T-helper 17 cell (primary cell): ENCODE data around the gene MRFAP1. TPM values are rescaled to one million over a fixed set of nuclear protein-coding genes. Genes with fewer than 3 reads are reported as not detected.
A peak's percentile ranks its signal among the peaks of the same experiment; 100 is the strongest.

Source experiments
- ATAC-seq: fragments of 150-1000 bp; cut with Tn5 transposase; 2 replicates; pipeline ENCODE4 v1.10.0; 2021; ENCODE audit warnings: mild to moderate bottlenecking, moderate library complexity
- DNase-seq, 3 donors: peaks; one replicate each; pipeline versions ENCODE4 v3.0.0 to v3.0.0-alpha.2; 2020 to 2021
- H3K9me3 ChIP-seq: one replicate; pipeline ENCODE4 v1.7.0; 2013; ENCODE audit warnings: low read length, mild to moderate bottlenecking; ENCODE audit not compliant: control insufficient read depth, poor library complexity, severe bottlenecking
- H3K27ac Mint-ChIP-seq: one replicate; pipeline ENCODE4 v1.8.0; 2022; ENCODE audit warnings: mild to moderate bottlenecking, moderate library complexity, mixed read lengths
- H3K27me3 Mint-ChIP-seq: one replicate; pipeline ENCODE4 v1.8.0; 2022; ENCODE audit warnings: mixed read lengths
- H3K36me3 Mint-ChIP-seq: one replicate; pipeline ENCODE4 v1.8.0; 2022; ENCODE audit warnings: low read depth, mixed read lengths
- H3K4me1 Mint-ChIP-seq: one replicate; pipeline ENCODE4 v1.8.0; 2022; ENCODE audit warnings: mild to moderate bottlenecking, mixed read lengths
- H3K4me3 Mint-ChIP-seq: one replicate; pipeline ENCODE4 v1.8.0; 2022; ENCODE audit warnings: mild to moderate bottlenecking, moderate library complexity, mixed read lengths
- total RNA-seq, 4 donors: library from RNA in 2 of 4; stranded (reverse) in 2 of 4; gene quantifications; one replicate each; pipeline ENCODE4 v1.2.3 and lab custom pipeline; 2022 to 2026

The MRFAP1 gene
- total RNA-seq, 2 donors from 2014 or later = 158 to 163 TPM

DNA sequence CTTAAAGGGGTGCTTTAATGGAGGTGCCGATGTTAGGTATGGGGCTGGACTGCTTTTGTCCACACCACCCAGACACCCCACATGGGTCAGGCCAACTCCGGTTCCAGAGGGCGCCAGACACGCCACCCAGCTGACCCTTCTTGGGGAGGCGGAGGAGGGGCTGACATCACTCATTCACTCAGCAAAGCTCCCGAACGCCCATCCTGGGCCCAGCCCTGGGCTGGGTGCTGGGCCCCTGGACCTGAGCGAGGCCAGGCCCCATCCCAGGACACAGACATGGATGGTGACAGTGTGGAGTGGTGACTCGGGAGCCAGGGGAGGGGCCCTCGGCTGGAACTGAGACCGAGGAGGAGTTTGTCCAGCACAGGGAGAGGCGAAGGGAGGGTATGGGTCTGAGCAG lies 37.4 kb upstream of the MRFAP1 start:
- no peak for ATAC-seq
- H3K4me1 Mint-ChIP-seq = peaks cover 4% of the 10 kb centered on the region
- H3K27me3 Mint-ChIP-seq = no peaks in the 10 kb centered on the region
- H3K9me3 ChIP-seq = no peaks in the 10 kb centered on the region
- H3K4me3 Mint-ChIP-seq = no peak overlapping the region
- peaks cover 14% of the 10 kb centered on the region for H3K36me3 Mint-ChIP-seq
- DNase-seq = no peak
- H3K27ac Mint-ChIP-seq = no peak overlapping the region

DNA sequence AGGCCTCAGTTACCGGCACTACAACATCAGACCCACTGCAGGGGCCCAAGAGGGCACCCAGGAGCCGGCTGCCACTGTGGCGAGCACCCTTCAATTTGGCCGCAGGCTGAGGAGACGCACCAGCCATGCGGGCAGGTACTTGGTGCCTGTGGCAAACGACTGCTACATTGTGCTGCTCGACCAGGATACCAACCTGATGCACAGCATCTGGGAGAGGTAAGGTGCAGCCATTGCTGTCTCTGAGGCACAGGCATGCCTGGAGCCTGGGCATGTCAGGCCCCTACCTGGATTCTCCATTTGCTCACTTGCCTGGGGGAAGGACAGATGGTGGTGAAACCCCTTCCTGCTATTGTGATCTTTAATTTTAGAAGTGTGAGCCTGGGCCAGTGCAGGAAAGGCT lies 35.4 kb upstream of the MRFAP1 start:
- peaks cover 4% of the 10 kb centered on the region for H3K4me1 Mint-ChIP-seq
- no peaks in the 10 kb centered on the region for H3K27me3 Mint-ChIP-seq
- H3K4me3 Mint-ChIP-seq = no peak overlapping the region
- no peak overlapping the region for H3K27ac Mint-ChIP-seq
- H3K9me3 ChIP-seq = no peaks in the 10 kb centered on the region
- peaks cover 16% of the 10 kb centered on the region for H3K36me3 Mint-ChIP-seq
- ATAC-seq = no peak
- no peak for DNase-seq

DNA sequence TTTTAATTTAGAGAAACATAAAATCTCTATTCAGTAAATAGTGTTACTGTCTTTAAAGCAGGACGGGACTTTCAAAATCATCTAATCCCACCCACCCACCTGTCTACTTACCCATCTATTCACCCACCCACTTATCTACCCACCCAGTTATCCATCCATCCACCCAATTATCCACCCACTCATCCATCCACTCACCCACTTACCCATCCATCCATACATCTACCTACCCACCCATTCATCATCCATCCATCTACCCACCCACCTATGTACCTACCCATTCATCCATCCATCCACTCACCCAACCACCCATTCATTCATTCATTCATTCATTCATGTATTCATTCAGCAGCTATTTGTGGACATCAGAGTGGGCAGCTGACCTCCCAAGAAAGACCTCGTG lies 34.9 kb upstream of the MRFAP1 start:
- Mint-ChIP-seq H3K4me1 (peaks cover 4% of the 10 kb centered on the region), H3K4me3 (no peak overlapping the region), H3K27ac (no peak overlapping the region), H3K36me3 (peaks cover 16% of the 10 kb centered on the region), H3K27me3 (no peaks in the 10 kb centered on the region)
- H3K9me3 ChIP-seq = no peaks in the 10 kb centered on the region
- ATAC-seq (no peak), DNase-seq (no peak)

DNA sequence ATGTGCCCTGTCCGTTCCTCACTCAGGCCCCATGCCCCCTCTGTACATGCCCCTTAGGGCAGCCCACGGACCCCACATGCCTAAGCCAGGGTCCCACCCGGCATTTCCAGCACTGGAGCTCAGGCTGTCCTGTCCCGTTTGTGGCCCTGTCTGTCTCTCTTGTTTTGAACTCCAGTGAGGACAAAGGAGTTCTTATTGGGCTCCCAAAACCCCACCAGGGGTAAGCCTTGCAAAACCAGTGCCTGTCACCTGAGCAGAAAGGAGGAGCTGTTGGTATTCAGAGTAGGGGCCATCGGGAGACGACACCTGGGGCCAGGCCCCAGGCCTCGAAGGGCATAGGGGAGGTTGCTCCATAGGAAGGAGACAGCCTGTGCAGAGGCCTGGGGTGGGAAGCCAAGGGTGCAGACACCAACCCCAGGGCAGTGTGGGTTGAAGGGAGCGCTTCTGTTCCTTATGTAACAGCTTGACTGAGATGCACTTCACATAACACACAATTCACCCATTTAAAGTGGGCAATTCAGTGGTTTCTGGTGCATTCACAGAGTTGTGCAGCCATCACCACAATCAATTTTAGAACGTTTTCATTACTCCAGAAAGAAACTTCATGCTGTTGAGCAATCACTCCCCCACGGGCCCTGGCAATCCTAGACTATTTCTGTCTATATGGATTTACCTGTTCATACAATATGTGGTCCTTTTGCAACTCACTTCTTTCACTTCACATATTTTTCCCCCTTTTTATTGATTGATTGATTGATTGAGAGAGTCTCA lies 33.8 kb upstream of the MRFAP1 start:
- no peaks in the 10 kb centered on the region for H3K27me3 Mint-ChIP-seq
- H3K27ac Mint-ChIP-seq = peak overlapping the region; percentile 73
- no peak for ATAC-seq
- H3K4me1 Mint-ChIP-seq = peaks cover 4% of the 10 kb centered on the region
- DNase-seq = no peak
- no peaks in the 10 kb centered on the region for H3K9me3 ChIP-seq
- H3K36me3 Mint-ChIP-seq = peaks cover 16% of the 10 kb centered on the region
- H3K4me3 Mint-ChIP-seq = no peak overlapping the region

DNA sequence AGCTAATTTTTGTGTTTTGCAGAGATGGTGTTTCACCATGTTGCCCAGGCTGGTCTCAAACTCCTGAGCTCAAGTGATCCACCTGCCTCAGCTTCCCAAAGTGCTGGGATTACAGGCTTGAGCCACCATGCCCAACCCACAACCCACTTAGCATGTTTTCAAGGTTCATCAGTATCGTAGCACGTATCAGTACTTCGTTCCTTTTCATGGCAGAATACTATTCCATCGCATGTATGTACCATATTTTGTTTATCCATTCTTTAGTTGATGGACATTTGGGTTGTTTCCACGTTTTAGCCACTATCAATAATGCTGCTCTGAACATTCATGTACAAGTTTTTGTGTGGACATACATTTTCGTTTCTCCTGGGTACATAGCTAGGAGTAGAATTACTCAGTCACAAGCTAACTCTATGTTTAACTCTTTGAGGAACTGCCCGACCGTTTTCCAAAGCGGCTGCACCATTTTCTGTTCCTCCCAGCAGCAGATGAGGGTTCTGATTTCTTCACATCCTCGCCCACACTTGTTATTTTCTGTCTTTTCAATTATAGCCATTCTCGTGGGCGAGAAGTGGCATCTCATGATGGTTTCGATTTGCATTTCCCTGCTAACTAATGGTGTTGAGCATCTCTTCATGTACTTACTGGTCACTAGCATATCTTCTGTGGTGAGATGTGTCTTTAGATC lies 33.0 kb upstream of the MRFAP1 start:
- Mint-ChIP-seq H3K27ac (peak overlapping the region; percentile 73), H3K27me3 (no peaks in the 10 kb centered on the region), H3K4me3 (no peak overlapping the region), H3K4me1 (peaks cover 4% of the 10 kb centered on the region), H3K36me3 (peaks cover 20% of the 10 kb centered on the region)
- ATAC-seq (no peak), DNase-seq (no peak)
- no peaks in the 10 kb centered on the region for H3K9me3 ChIP-seq

DNA sequence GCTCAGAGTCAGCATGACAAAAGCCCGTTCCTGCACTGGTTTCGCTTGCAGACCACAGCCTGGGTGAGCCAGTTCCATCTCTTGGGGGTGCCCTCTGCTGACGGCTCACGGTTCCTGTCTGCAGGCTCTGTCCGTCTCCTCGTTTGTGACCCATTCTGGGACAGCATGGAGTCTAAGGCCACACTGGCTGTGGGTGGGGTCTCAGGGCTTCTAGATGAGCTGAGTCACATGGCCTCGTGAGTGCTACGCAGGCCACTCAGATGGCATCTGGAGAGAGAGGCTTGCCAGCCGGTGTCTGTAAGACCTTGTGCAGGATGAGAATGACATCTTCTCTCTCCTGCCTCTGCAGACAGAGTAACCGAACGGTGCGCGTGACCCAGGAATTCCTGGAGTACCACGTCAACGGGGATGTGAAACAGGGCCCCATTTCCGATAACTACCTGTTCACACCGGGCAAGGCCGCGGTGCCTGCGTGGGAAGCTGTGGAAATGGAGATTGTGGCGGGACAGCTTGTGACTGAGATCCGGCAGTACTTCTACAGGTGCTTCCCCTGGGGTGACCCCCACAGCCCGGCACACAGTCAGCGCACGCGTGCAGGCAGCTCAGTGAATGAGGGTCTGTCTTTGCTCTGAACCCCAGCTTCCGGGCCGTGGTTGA lies 31.6 kb upstream of the MRFAP1 start:
- Mint-ChIP-seq H3K36me3 (peaks cover 17% of the 10 kb centered on the region), H3K27me3 (no peaks in the 10 kb centered on the region), H3K4me1 (peaks cover 4% of the 10 kb centered on the region), H3K27ac (no peak overlapping the region), H3K4me3 (no peak overlapping the region)
- DNase-seq = no peak
- ATAC-seq = no peak
- no peaks in the 10 kb centered on the region for H3K9me3 ChIP-seq

DNA sequence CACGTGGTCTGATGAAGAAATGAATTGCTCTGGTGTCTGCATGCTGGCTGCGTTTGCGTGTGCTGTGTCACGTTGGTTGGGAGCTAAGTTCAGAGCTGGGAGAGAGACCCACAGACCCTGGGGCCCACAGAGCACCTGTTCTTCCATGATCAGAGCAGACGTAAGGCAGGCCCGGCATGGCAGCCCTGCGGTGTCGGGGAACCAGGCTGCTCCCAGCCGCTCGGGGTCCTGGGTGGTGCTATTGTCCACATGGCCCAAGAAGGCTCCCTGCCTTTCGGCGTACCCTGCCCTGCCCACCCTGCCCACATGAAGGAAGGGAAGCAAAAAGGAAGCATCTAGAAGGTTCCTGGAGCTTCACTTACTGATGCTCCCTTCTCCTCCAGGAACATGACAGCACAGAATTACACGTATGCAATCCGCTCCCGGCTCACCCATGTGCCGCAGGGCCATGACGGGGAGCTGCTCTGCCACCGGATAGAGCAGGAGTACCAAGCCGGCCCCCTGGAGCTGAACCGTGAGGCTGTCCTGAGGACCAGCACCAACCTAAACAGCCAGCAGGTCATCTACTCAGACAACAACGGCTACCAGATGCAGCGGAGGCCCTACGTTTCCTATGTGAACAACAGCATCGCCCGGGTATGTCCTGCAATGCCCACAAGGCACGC lies 30.9 kb upstream of the MRFAP1 start:
- no peaks in the 10 kb centered on the region for H3K27me3 Mint-ChIP-seq
- H3K9me3 ChIP-seq = no peaks in the 10 kb centered on the region
- H3K4me3 Mint-ChIP-seq = no peak overlapping the region
- no peak overlapping the region for H3K27ac Mint-ChIP-seq
- no peak for DNase-seq
- no peak for ATAC-seq
- peaks cover 12% of the 10 kb centered on the region for H3K36me3 Mint-ChIP-seq
- H3K4me1 Mint-ChIP-seq = peaks cover 4% of the 10 kb centered on the region

DNA sequence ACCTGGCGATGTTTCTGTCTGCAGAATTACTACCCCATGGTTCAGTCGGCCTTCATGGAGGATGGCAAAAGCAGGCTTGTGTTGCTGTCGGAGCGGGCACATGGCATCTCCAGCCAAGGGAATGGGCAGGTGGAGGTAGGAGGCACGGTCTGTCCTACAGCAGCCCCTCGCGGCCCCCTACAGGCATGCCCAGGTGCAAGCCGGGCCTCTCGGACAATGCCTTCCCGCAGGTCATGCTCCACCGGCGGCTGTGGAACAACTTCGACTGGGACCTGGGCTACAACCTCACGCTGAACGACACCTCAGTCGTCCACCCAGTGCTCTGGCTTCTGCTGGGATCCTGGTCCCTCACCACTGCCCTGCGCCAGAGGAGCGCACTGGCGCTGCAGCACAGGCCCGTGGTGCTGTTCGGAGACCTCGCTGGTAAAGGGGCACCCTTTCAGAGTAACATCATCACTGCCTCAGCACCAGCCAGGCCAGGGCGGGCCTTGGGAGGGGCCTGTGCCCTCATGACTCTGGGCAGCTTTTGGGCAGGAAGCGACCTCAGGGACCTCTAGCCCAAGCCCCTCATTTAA lies 29.5 kb upstream of the MRFAP1 start:
- Mint-ChIP-seq H3K27ac (peak overlapping the region; percentile 62), H3K36me3 (peaks cover 8% of the 10 kb centered on the region), H3K4me1 (peaks cover 4% of the 10 kb centered on the region), H3K27me3 (no peaks in the 10 kb centered on the region), H3K4me3 (no peak overlapping the region)
- H3K9me3 ChIP-seq = no peaks in the 10 kb centered on the region
- DNase-seq (no peak), ATAC-seq (no peak)

DNA sequence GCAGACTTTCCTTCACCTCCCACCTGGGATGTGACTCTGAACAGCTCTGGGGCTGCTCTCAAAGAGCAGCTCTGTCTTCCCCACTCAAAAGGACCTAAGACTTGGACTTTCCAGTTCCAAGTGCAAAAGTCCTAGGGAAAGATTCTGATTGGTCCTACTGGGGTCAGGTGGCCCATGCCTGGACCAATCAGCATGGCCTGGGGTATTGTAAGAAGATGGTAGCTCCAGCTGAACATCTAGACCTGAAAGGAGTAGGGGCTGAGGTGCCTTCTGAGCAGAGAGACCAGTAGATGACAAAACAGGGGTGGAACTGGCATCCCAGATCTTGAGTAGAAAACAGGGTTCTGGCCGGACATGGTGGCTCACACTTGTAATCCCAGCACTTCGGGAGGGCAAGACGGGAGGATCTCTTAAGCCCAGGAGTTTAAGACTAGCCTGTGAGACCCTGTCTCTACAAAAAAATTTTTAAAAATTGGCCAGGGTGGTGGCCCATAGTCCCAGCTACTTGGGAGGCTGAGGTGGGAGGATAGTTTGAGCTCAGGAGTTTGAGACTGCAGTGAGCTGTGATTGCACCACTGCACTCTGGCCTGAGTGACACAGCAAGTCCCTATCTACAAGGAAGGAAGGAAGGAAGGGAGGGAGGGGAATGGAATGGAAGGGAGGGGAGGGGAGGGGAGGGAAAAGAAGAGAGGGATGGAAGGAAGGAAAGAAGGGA lies 27.4 kb upstream of the MRFAP1 start:
- peak overlapping the region; percentile 59 for H3K27ac Mint-ChIP-seq
- peaks cover 10% of the 10 kb centered on the region for H3K36me3 Mint-ChIP-seq
- no peaks in the 10 kb centered on the region for H3K27me3 Mint-ChIP-seq
- DNase-seq (no peak), ATAC-seq (no peak)
- no peak overlapping the region for H3K4me3 Mint-ChIP-seq
- H3K9me3 ChIP-seq = no peaks in the 10 kb centered on the region
- H3K4me1 Mint-ChIP-seq = no peaks in the 10 kb centered on the region

DNA sequence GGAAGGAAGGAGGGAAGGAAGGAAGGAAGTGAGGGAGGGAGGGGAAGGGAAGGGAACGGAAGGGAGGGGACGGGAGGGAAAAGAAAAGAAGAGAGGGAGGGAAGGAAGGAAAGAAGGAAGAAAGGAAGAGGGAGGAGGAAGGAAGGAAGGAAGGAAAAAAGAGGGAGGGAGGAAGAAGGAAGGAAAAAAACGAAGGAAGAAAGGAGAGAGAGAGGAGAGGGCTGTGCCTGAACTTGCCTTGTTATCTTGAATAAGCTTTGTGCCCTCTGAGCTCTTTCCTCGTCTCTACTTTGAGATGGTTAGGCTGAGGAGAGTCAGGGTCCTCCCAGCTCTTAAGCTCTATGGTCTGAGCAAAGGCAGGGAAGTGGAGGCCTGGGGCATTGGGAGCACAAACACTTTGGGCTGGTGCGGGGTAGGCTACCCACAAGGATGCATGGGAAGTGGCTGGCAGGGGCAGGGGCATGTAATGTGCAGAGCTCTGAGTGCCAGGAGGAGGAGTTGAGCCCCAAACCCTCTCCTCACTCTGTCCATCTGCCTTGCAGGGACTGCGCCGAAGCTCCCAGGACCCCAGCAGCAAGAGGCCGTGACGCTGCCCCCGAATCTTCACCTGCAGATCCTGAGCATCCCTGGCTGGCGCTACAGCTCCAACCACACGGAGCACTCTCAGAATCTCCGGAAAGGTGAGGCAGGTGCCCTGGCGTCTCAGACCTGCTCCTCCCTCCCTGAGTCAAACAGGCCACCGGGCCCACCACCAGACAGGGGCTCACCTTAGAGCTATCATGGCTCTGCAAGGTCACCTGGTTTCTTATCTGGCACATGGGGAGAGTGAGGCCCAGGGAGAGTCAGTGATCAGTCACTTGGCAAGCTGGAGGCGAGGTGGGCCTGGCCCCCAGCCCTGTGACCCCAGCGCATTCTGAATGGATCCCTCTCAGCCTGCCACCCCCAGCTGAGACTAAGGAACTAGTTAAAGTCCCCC lies 26.5 kb upstream of the MRFAP1 start:
- Mint-ChIP-seq H3K27ac (peak overlapping the region; percentile 59), H3K4me3 (no peak overlapping the region), H3K27me3 (no peaks in the 10 kb centered on the region), H3K4me1 (no peaks in the 10 kb centered on the region), H3K36me3 (peaks cover 12% of the 10 kb centered on the region)
- H3K9me3 ChIP-seq = no peaks in the 10 kb centered on the region
- DNase-seq = no peak
- ATAC-seq = no peak

DNA sequence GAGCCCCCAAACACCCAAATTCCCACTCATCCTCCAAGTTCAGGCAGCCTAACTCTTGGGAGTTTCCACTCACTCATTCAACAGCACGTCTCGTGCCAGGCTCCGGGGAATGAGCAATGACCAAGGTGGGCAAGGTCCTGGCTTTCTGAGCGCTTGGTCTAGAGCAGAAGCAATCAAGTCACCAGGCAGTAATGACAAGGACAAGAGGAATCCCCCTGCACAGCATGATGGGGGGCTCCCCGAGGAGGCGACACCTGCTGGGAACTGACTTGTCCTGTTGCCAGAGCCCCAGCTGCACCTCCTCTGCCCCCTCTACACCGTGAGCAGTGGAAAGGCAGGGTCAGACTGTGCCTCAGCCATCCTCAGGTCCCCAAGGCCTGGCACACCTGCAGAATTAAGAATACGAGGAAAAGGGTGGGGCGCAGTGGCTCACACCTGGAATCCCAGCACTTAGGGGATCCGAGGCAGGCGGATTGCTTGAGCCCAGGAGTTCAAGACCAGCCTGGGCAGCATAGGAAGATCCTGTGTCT lies 25.7 kb upstream of the MRFAP1 start:
- Mint-ChIP-seq H3K27me3 (no peaks in the 10 kb centered on the region), H3K36me3 (peaks cover 12% of the 10 kb centered on the region), H3K4me3 (no peak overlapping the region), H3K4me1 (no peaks in the 10 kb centered on the region), H3K27ac (no peak overlapping the region)
- H3K9me3 ChIP-seq = no peaks in the 10 kb centered on the region
- ATAC-seq (no peak), DNase-seq (no peak)
